HG03066 (cell line): ENCODE data around the gene NDUFA12.
A peak's percentile ranks its signal among the peaks of the same experiment; 100 is the strongest.
"Not testable (repeated sequence)": the region's sequence is repeated elsewhere in the genome, so short reads cannot be mapped to it uniquely, and the experiment has no call there.

Source experiments
- ATAC-seq: cut with Tn5 transposase; IDR thresholded peaks from one replicate; pipeline ENCODE4 v1.9.1; 2021; ENCODE audit warnings: low read depth; ENCODE audit not compliant: unreplicated experiment

Gene NDUFA12

GRCh38 chr12:95003213-95003920 lies at the start of gene NDUFA12:
Gene NDUFA12, minus strand, starts transcription at chr12:95003697. Its CDS starts 17 bp downstream, at chr12:95003680.
- peak; percentile 98 for ATAC-seq

GRCh38 chr12:95051241-95051640 lies 47.7 kb upstream of the NDUFA12 start:
- ATAC-seq = no peak

GRCh38 chr12:95037906-95038305 lies 34.4 kb upstream of the NDUFA12 start:
- no peak for ATAC-seq

GRCh38 chr12:95034750-95035149 lies 31.3 kb upstream of the NDUFA12 start:
- ATAC-seq = no peak

GRCh38 chr12:95022477-95022876 lies 19.0 kb upstream of the NDUFA12 start:
- ATAC-seq = no peak

GRCh38 chr12:95017482-95017881 lies 14.0 kb upstream of the NDUFA12 start:
- ATAC-seq = no peak

GRCh38 chr12:95016120-95016519 lies 12.6 kb upstream of the NDUFA12 start:
- ATAC-seq = no peak

GRCh38 chr12:95014554-95014953 lies 11.1 kb upstream of the NDUFA12 start:
- no peak for ATAC-seq

- ATAC-seq = no peak
Observed at GRCh38 chr12:95006206-95006605, 2.7 kb upstream of the NDUFA12 start.

GRCh38 chr12:95004610-95005009 lies 1.1 kb upstream of the NDUFA12 start:
- no peak for ATAC-seq

- peak; percentile 5 for ATAC-seq
Observed at GRCh38 chr12:95003921-95004272, 400 bp upstream of the NDUFA12 start.

GRCh38 chr12:95002754-95003153 lies 743 bp downstream of the NDUFA12 start:
- no peak for ATAC-seq

GRCh38 chr12:94998326-94998725 lies 5.2 kb downstream of the NDUFA12 start:
- no peak for ATAC-seq

- ATAC-seq = no peak
Observed at GRCh38 chr12:94997726-94998125, 5.8 kb downstream of the NDUFA12 start.

- no peak for ATAC-seq
Observed at GRCh38 chr12:94997061-94997460, 6.4 kb downstream of the NDUFA12 start.

- ATAC-seq = no peak
Observed at GRCh38 chr12:94994312-94994711, 9.2 kb downstream of the NDUFA12 start.

GRCh38 chr12:94993855-94994254 lies 9.6 kb downstream of the NDUFA12 start:
- not testable (repeated sequence) for ATAC-seq

GRCh38 chr12:94990222-94990621 lies 13.3 kb downstream of the NDUFA12 start:
- no peak for ATAC-seq

- no peak for ATAC-seq
Observed at GRCh38 chr12:94988471-94988870, 15.0 kb downstream of the NDUFA12 start.

- no peak for ATAC-seq
Observed at GRCh38 chr12:94987801-94988200, 15.7 kb downstream of the NDUFA12 start.

- ATAC-seq = no peak
Observed at GRCh38 chr12:94987076-94987669, 16.3 kb downstream of the NDUFA12 start.

GRCh38 chr12:94985099-94985498 lies 18.4 kb downstream of the NDUFA12 start:
- not testable (repeated sequence) for ATAC-seq
